Measurements from ENCODE around the gene RAVER1.

RAVER1 gene

GRCh38 chr19:10266706-10267105 lies 66.6 kb downstream of the RAVER1 start:
- no peak for DNase-seq

Measured in DMS79 treated with DMSO at 0.1 percent for 48 hours (cell line).